ENCODE results near the gene MET. TPM values are rescaled to one million over a fixed set of nuclear protein-coding genes. Genes with fewer than 3 reads are reported as not detected.

MET gene
- total and polyA plus RNA-seq, 2 of the 13 experiments (the other 11 are each of a cell fraction or from before 2014, with no cell fraction given) = 21.8 to 31.5 TPM

DNA sequence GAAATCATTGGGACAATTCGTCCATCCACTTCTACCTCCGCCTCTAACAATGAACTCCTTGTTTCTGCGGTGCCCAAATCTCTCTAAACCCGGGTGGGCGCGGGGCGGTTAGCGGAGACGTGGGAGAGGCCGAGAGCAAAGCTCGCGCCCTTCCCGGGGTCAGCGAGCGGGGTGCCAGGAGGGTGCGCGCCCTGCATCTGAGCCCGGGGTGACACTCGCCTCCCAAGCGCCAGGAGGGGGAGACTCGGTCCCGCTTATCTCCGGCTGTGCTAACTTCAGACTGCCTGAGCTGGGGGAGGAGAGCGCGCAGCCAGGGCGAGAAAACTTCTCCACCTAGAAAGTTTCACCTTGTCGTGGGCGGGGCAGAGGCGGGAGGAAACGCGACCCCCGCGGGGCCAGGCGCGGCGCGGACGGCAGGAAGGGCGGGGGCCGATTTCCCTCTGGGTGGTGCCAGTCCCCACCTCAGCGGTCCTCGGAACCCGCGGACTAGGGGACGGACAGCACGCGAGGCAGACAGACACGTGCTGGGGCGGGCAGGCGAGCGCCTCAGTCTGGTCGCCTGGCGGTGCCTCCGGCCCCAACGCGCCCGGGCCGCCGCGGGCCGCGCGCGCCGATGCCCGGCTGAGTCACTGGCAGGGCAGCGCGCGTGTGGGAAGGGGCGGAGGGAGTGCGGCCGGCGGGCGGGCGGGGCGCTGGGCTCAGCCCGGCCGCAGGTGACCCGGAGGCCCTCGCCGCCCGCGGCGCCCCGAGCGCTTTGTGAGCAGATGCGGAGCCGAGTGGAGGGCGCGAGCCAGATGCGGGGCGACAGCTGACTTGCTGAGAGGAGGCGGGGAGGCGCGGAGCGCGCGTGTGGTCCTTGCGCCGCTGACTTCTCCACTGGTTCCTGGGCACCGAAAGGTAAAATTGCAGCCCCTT is at the start of gene MET (continued):
- TF ChIP-seq CBX1 (IDR thresholded peaks at IDR 0.05; ENCODE audit: low read depth) (peak; percentile 60), GATAD2A (CRISPR knock-in tag; IDR thresholded peaks at IDR 0.05) (peak; percentile 82), ZNF572 (CRISPR knock-in tag; IDR thresholded peaks at IDR 0.05) (0 out of 2 replicates have a peak, but pooled peaks have one; percentile 76), NR2F1 (CRISPR knock-in tag; IDR thresholded peaks at IDR 0.05) (0 out of 4 replicates have a peak, but pooled peaks have one; percentile 20 to 39), ZNF343 (CRISPR knock-in tag; IDR thresholded peaks at IDR 0.05) (0 out of 2 replicates have a peak, but pooled peaks have one; percentile 10), KAT2B (IDR thresholded peaks at IDR 0.05; ENCODE audit: borderline replicate concordance, low read depth, low read length) (no peak), GFI1 (CRISPR knock-in tag; IDR thresholded peaks at IDR 0.05; ENCODE audit: borderline replicate concordance) (peak; percentile 90), ZNF652 (CRISPR knock-in tag; IDR thresholded peaks at IDR 0.05; ENCODE audit: borderline replicate concordance, low read depth) (no peak; the same call in 1 of the 2 replicates), ZNF12 (CRISPR knock-in tag; IDR thresholded peaks at IDR 0.05) (peak; percentile 54; the same call in 1 of the 2 replicates), ATF1 (CRISPR knock-in tag; IDR thresholded peaks at IDR 0.05) (no peak), PTBP1 (IDR thresholded peaks at IDR 0.05; ENCODE audit: low read depth, low read length, poor library complexity, severe bottlenecking) (no peak), MAZ (IDR thresholded peaks at IDR 0.05; ENCODE audit: borderline replicate concordance, low read depth, low read length) (no peak), MAZ (CRISPR knock-in tag; IDR thresholded peaks at IDR 0.05; ENCODE audit: low read depth) (peak; percentile 89), SP1 (IDR thresholded peaks at IDR 0.05) (no peak), SP1 (CRISPR knock-in tag; IDR thresholded peaks at IDR 0.05) (peak; percentile 30; the same call in 1 of the 2 replicates), FOSL1 (CRISPR knock-in tag; IDR thresholded peaks at IDR 0.05; ENCODE audit: borderline replicate concordance) (no peak), DBP (CRISPR knock-in tag; IDR thresholded peaks at IDR 0.05; ENCODE audit: not compliant biosample characterization) (no peak), SMAD9 (CRISPR knock-in tag; IDR thresholded peaks at IDR 0.05) (no peak), ONECUT2 (CRISPR knock-in tag; IDR thresholded peaks at IDR 0.05) (no peak), ZNF749 (CRISPR knock-in tag; IDR thresholded peaks at IDR 0.05; ENCODE audit: borderline replicate concordance) (peak; percentile 92; the same call in 1 of the 2 replicates), ZNF746 (CRISPR knock-in tag; IDR thresholded peaks at IDR 0.05) (peak; percentile 88)
- TF ChIP-seq, protein P1, sequence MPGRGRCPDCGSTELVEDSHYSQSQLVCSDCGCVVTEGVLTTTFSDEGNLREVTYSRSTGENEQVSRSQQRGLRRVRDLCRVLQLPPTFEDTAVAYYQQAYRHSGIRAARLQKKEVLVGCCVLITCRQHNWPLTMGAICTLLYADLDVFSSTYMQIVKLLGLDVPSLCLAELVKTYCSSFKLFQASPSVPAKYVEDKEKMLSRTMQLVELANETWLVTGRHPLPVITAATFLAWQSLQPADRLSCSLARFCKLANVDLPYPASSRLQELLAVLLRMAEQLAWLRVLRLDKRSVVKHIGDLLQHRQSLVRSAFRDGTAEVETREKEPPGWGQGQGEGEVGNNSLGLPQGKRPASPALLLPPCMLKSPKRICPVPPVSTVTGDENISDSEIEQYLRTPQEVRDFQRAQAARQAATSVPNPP (CRISPR knock-in tag; IDR thresholded peaks at IDR 0.05) = peak; percentile 93
- TF ChIP-seq, protein P2, sequence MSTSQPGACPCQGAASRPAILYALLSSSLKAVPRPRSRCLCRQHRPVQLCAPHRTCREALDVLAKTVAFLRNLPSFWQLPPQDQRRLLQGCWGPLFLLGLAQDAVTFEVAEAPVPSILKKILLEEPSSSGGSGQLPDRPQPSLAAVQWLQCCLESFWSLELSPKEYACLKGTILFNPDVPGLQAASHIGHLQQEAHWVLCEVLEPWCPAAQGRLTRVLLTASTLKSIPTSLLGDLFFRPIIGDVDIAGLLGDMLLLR (CRISPR knock-in tag; IDR thresholded peaks at IDR 0.05) = no peak; the same call in 1 of the 2 replicates
- TF ChIP-seq, protein P3, sequence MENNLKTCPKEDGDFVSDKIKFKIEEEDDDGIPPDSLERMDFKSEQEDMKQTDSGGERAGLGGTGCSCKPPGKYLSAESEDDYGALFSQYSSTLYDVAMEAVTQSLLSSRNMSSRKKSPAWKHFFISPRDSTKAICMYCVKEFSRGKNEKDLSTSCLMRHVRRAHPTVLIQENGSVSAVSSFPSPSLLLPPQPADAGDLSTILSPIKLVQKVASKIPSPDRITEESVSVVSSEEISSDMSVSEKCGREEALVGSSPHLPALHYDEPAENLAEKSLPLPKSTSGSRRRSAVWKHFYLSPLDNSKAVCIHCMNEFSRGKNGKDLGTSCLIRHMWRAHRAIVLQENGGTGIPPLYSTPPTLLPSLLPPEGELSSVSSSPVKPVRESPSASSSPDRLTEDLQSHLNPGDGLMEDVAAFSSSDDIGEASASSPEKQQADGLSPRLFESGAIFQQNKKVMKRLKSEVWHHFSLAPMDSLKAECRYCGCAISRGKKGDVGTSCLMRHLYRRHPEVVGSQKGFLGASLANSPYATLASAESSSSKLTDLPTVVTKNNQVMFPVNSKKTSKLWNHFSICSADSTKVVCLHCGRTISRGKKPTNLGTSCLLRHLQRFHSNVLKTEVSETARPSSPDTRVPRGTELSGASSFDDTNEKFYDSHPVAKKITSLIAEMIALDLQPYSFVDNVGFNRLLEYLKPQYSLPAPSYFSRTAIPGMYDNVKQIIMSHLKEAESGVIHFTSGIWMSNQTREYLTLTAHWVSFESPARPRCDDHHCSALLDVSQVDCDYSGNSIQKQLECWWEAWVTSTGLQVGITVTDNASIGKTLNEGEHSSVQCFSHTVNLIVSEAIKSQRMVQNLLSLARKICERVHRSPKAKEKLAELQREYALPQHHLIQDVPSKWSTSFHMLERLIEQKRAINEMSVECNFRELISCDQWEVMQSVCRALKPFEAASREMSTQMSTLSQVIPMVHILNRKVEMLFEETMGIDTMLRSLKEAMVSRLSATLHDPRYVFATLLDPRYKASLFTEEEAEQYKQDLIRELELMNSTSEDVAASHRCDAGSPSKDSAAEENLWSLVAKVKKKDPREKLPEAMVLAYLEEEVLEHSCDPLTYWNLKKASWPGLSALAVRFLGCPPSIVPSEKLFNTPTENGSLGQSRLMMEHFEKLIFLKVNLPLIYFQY (CRISPR knock-in tag; IDR thresholded peaks at IDR 0.05; ENCODE audit: borderline replicate concordance) = peak; percentile 6; the same call in 1 of the 2 replicates

All from HepG2 (cell line).